Ecto neural progenitor cell (in vitro differentiated cells): ENCODE data around the gene ARID2.

ENCODE experiments used
- DNase-seq: peaks from one replicate; pipeline ENCODE4 v3.0.0-alpha.2; 2018; ENCODE audit warnings: low spot score

Gene ARID2

DNA sequence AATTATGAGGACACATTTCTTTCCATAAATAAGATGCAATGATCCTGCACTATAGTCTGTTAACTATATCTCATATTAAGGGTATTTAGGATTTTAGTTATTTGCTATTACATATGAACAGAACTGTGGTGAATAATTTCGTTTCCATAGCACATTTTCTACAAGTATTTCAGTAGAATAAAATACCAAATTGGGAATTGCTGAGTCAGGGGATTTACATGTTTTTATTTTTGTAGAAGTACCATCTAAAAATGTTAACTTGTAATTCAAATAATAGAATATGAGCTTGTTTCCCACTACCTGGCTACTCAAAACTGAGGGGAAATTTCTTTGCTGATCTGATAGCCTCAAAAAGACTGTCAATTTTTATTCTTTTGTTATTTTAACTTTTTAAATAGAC lies 136.8 kb downstream of the ARID2 start:
- DNase-seq, result no peak

DNA sequence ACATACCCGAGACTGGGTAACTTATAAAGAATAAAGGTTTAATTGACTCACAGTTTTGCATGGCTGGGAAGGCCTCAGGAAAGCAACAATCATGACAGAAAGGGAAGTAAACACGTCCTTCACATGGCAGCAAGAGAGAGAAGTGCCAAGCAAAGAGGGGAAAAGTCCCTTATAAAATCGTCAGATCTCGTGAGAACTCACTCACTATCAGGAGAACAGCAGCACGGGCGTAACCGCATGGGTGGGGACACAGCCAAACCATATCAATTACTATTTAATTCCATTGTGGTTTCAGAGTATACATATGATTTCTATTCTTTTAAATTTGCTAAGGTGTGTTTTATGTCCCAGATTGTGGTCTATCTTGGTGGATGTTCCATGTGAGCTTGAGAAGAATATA lies 142.9 kb downstream of the ARID2 start:
- DNase-seq, result no peak

DNA sequence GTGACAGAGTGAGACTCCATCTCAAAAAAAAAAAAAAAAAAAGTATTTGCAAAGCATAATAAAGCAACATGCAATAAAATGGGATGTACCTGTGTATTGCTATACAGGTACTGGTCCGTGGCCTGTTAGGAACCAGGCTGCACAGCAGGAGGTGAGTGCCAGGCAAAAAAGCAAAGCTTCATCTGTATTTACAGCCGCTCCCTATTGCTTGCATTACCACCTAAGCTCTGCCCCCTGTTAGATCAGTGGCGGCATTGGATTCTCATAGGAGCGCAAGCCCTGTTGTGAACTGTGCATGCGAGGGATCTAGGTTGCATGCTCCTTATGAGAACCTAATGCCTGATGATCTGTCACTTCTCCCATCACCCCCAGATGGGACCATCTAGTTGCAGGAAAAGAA lies 147.6 kb downstream of the ARID2 start:
- no peak for DNase-seq

DNA sequence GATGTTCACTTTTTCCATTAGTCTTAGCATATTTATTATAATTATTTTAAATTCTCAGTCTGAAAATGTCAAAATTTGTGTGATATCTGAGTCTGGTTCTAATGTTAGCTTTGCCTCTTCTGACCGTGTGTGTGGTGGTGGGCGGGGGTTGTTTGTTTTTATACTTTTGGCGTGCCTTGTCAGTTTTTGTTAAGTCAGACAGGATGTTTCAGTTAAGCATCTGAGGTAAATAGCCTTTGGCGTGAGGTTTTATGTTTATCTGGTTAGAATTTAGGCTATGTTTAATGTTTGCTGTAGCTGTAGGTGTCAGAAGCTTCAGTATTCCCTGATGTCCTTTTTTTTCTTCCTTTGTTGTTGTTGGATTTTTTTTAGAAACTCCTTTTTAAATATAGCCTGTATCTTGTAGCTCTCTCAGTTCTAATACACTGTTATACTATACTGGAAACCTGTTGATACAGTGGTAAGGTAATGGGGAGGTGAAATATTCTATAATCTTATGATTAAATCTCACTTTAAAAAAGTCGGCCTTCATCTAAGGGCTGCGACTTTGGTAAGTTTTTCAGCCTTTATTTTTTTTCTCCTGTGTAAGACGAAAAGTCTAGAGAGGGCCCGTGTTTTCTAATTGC lies 149.2 kb downstream of the ARID2 start:
- DNase-seq, result no peak

DNA sequence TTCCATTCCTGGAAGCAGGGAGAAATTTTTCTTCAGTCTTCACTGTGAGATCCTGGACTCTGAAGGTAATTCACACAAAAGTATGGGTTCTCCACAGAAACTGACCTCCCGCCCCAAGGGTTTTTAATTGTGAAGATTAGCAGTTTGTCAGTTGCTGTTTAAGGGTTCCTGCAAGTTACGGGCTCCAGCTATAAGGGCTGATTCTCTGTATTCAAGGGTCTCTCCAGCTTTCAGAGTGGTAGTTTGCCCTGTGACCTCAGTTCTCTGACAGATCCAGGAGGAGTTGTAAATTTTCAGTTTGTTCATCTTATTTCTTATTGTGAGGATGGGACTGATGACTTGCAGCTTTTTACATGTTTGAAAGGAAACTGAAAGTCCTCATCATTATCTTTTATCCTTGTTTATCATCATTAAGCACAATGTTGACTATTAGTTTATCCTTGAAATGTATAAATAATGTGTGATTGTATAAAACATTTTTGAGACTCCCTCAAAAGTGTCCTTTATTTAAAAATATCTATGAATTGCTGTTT lies 149.9 kb downstream of the ARID2 start:
- DNase-seq, result no peak

DNA sequence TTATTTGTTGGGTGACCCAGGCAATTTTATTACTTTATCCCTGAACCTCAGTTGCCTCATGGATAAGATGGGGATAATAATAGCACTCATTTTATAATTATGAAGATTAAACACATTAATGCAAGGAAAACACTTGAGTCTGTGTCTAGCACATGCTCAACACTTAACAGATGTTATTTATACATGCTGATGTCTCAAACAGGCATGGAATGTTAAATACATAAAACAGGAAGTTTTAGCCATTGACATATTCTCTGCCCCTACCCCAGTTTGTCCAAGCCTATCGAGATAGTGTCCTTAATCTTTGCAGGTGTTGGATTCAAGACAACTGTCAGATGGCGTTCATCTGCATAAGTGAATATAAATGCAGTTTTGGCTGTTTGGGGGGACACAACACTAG lies 151.0 kb downstream of the ARID2 start:
- no peak for DNase-seq

DNA sequence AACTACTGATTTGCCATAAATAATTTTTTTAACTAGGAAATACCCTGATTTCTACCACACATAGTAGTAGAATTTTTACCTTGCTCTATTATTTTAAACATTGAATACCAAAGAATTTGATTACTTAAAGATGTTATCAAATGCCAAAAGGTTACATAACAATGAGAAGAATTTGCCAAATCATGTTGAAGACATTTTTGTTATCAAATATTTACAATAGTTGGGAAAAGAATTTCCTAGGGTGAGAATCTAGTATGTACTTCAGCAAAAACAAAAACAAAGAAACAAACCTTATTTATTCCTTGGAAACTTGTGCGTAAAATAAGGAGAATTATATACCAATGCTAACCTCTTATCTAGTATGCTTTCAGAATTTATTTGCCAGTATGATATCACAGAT lies 153.7 kb downstream of the ARID2 start:
- DNase-seq, result no peak

DNA sequence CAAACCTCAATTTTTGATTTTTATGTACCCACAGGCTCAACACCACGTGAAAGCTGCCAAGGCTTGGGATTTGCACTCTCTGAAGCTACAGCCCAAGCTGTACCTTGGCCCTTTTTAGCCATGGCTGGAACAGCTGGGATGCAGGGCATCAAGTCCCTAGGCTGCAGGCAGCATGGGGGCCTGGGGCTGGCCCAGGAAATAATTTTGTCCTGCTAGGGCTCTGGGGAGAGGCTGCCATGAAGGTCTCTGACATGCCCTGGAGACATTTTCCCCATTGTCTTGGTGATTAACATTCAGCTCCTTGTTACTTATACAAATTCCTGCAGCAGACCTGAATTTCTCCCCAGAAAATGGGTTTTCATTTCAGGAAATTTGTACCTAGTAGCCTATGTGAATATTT lies 157.2 kb downstream of the ARID2 start:
- no peak for DNase-seq

DNA sequence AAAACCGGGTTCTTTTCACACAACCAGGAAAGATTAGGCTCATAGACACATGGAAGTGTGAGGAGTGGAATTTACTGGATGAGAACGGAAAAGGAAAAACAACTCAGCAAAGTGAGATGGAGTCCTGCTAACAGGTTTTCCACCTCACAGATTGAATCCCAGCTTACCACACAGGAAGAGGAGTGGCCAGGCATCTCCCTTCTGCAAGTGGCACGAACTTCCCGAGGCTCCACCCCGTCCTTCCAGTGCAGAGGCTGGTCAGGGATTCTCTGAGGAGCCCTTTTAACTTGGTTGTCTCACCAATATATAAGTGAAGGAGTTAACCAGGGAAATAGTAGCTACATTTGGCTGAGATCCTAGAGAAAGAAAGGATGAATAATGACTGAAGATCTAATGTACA lies 158.0 kb downstream of the ARID2 start:
- DNase-seq, result no peak

DNA sequence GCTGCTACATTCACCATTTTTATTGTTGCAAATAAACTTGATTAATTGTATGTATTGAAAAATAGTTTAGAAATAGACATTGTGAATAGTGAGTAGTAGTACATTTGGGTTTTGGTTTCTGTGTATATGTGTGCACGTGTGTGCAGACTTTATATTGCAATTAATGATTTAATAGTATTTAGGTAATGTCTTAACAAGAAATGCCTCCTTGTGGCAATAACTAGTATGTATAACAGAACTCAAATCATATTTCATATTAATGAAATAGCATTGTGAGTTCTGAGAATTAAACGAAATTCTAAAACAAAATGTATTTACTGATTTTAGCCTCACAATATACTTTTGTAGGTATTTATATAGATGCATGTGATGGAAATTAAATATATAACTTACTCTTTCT lies 160.8 kb downstream of the ARID2 start:
- no peak for DNase-seq

DNA sequence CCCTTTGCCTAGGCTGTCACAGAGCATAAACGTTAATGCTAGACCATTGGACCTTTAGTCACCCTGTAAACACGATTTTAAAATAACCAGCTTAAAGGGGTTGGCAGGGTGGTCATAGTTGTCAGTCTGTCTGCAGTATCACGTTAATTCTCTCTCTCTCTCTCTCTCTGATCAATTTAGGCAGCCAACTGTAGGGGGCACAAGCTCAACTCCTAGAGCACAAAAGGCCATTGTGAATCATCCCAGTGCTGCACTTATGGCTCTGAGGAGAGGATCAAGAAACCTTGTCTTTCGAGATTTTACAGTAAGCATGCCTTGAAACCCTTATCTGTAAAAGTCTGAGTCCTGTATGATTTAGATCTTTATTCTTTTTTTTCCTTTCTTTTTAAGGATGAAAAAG lies 163.7 kb downstream of the ARID2 start:
- no peak for DNase-seq

DNA sequence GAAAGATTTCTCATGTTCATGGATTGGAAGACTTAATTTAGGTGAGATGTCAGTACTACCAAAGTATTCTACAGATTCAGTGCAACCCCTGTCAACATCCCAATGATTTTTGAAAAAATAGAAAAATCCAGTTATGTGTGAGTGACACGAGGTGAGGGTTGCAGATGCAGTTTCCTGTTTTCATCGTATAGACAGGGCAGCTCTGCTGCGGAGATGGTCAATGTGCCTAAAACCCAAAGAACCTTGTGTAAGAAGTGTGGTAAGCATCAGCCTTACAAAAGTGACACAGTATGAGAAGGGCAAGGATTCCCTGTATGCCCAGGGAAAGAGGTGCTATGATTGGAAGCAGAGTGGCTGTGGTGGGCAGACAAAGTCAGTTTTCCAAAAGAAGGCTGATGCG lies 166.5 kb downstream of the ARID2 start:
- no peak for DNase-seq

DNA sequence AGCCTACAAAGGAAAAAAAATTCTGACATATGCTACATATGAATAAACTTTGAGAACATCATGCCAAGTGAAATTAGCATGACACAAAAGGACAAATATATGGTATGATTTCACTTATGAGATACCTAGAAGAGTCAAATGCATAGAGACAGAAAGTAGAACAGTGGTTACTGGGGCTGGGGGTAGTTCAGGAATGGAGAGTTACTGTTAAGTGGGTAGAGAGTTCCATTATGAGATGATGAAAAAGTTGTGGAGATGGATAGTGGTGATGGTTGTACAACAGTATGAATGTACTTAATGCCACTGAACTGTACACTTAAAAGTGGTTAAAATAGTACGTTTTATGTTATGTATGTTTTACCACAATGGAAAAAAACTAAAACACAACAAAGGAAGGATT lies 168.6 kb downstream of the ARID2 start:
- no peak for DNase-seq

DNA sequence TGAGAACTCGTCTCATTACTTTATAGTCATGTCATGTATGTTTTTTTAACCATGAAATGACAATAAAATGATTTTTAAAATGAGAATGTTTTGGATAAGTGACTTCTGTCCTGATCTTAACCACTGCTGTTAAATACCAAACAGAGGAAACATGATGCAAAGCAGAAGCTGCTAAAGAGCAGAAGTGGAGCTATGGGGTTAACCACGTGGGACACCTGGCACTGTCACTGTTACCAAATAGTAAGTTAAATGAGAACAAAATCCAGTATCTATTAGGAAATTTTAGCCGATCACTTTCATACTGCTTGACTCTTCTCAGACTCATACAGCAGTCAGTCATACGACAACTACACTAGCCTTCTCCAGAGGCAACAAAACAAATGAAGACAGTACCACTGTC lies 178.4 kb downstream of the ARID2 start:
- no peak for DNase-seq

DNA sequence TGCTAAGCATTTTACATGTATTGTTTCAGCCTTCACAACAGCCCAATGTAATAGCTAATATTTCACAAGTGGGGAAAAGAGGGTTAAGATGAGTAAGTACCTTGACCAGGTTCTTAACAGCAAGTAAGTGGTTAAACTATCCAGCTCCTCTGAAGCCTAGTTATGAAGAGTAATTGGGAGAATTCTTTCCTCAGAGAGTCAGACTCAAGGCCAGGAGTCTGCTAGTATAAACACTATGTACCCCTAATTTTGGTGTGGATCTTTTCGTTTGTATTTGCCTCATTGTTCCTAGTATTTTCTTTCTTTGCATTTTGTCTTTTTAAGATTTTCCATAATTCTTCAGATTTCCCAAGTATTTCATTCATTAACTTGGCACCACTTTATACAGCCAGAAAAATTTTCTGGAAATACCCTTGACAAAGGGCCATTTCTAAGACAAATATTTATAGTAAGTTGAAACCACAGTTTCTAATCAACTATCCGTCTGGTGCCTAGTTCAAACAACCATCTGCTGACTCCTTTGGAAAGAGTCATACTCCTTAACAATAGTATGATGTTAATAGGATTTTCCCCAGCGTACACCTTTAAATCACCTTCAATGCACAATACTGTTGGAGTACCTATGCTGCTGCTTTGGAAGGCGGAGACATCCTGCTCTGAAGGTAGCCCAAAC lies 179.7 kb downstream of the ARID2 start:
- DNase-seq, result no peak

DNA sequence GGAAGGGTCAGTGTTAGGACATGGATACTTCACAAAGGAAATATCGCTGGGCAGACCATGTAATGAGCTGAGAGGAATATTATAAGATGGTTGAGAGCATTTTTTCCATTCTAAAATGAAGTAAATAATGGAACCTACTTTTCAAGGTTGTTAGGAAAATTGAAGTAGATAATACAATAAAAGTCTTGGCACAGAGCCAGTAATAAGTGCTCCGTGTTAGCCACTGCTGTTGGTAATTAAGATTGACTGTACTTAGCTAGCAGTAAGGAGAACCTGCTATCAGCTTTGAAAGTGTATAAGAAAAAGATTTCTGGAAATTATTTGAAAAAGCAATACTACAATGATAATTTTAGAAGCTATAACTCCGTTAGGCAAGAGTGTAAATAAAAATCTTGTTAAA lies 183.3 kb downstream of the ARID2 start:
- DNase-seq, result no peak

DNA sequence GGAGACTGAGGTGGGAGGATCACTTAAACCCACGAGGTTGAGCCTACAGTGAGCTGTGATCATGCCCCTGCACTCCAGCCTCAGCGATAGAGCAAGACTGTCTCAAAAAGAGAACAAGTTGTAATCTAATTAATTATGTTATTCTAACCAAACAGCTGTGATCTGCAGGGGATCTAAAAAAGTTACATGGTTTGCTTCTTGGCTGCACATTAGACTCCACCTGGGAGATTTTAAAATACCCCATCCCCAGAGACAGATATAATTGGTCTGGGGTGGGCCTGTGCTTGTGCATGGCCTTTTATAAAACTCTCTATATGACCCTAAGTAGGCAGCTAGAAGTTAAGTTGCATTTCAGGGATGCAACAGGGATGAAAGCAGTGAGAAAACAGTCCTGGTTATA lies 184.1 kb downstream of the ARID2 start:
- DNase-seq, result no peak

DNA sequence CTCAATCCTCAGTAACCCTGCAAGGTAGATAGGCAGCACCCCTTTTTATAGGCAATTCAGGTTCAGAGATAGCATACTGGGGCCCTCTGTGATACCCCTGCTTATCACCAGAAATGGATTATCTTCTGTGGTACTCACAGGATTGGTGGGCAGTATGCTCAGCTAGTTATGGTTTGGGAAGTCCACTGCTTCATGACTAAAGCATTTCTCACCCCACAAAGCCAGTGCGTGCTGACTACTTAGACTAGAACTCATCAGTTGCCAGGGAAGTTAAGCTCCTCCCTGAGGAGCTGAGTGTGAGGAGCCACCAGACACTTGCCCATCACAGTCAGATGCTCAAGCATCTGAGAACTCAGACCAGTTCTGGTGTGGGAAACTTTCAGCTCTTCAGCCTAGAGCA lies 184.6 kb downstream of the ARID2 start:
- no peak for DNase-seq

DNA sequence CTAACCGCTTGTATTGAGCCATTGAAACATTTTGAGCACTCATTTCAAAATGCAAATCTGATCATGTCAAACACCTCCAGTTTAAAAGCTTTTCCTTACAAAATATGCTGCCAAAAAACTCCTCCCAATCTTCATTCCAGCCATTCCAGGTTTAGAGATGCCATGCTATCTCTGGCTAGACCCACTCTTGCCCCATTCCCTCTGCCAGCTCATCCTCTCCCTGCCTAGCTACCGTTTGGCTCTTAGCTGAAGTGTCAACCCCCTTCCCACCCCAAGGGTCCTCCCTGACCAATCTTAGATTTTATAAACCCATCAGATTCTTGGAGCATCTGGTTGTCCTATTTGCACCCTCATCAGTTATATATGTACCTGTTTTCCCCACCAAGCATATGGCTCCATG lies 185.9 kb downstream of the ARID2 start:
- DNase-seq, result no peak

DNA sequence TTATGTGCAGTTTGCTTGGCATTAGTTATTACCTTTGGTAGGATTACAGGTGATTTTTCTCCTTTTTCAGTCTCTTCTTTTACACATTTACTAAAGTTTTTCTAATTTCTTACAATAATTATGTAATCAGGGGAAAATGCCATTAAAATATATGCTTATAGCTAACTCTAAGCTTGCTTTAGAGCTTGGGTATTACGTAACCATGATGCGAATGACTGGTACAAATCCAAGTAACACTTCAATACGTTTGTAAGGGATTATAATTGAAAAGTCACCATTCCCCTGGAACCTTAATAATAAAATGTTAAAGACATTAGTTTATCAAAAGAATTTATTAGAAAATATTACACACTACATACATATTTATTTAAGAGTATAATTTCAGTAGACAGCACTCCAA lies 189.3 kb downstream of the ARID2 start:
- no peak for DNase-seq

DNA sequence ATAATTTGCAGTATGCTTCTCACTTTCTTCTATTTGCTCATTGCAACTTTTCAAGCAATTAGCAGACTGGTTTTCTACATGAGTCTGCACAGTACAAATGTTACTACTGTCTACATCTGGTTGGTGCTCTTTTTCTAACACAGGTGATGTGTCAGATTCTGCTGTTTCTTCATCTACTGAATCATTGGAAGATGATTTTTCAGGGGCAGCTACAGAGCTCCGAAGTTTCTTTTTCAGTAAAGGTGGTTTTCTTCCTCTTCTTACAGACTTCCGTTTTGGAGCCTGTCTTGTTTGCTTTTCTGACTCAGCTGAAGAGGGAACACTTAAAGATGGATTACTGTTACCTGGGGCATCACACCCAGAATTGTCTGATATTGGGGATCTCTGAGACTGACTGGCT lies 198.8 kb downstream of the ARID2 start:
- no peak for DNase-seq

DNA sequence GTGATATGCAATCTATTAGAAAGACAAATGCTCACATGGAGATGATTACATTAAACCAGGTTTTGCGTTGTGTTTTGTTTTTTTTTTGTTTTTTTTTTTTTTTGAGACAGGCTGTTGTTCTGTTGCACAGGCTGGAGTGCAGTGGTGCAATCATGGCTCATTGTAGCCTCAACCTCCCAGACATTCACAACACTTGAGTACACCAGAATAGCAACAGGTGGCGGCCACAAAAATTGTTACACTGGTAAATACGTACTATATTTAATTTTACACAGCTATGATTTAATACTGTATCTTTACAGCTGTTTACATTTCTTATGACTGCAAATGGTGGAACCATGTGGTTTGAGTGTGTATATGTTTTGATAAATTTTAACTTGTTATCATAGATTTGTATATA lies 200.9 kb downstream of the ARID2 start:
- DNase-seq, result no peak

DNA sequence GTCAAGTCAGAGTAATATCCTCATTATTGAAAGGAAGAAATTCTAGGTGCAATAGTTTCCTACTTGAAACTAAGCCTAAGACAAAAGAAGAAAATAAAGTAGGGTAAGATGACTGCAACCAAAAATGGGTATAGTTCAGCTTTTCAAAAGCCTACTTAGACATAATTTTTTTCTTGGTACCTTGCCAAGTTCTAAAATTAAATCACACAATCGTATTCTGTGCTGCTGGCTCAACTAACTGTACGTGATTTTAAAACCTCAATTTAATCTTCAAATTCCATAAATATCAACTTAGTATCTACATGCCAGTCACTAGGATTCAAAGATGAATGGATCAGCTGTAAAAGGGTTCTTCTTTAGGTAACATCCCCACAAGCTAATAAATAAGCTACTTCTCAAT lies 204.0 kb downstream of the ARID2 start:
- DNase-seq, result no peak

DNA sequence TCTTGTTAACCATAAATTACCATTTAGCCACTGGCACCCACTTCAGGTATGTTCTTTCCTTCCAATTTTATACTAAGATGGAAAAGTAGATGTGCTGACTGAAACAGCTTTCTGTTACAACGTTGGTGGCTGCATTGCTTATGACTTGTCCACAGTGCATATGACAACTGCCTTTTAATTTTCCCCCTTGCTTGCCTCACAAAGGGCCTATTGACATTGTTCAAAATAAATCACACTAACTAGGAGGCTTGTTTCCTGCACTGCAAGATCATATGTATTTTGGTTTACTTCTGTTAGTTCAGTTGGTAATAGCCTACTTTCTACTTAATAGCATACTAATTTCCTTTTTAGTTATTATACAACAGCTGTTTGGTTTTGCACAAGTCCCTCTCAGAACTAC lies 205.4 kb downstream of the ARID2 start:
- no peak for DNase-seq
